ENCODE results near the gene RPS6KB1.
"Not testable (repeated sequence)": the region's sequence is repeated elsewhere in the genome, so short reads cannot be mapped to it uniquely, and the experiment has no call there.

Gene RPS6KB1

GRCh38 chr17:59892924-59893675 is at the start of gene RPS6KB1, which contains the start of gene TUBD1:
Gene RPS6KB1 (plus strand): TSS chr17:59893121. CDS start chr17:59893185, 64 bp downstream.
Gene TUBD1 (minus strand): TSS chr17:59892943. CDS start chr17:59891002, 1,941 bp downstream.
- peak; percentile 96 for DNase-seq

- no peak for DNase-seq
These were observed 47.9 kb upstream of the RPS6KB1 start for GRCh38 chr17:59844884-59845594.

- no peak for DNase-seq
These were observed 47.1 kb upstream of the RPS6KB1 start for GRCh38 chr17:59845595-59846393.

- DNase-seq: no peak
These were observed 46.3 kb upstream of the RPS6KB1 start for GRCh38 chr17:59846394-59847165.

- DNase-seq: no peak
These were observed 44.6 kb upstream of the RPS6KB1 start for GRCh38 chr17:59848385-59848668.

- no peak for DNase-seq
These were observed 44.1 kb upstream of the RPS6KB1 start for GRCh38 chr17:59848778-59849177.

- not testable (repeated sequence) for DNase-seq
These were observed 42.6 kb upstream of the RPS6KB1 start for GRCh38 chr17:59850311-59850710.

GRCh38 chr17:59851439-59852375 is 41.2 kb upstream of the RPS6KB1 start:
- no peak for DNase-seq

- DNase-seq: not testable (repeated sequence)
These were observed 40.1 kb upstream of the RPS6KB1 start for GRCh38 chr17:59852847-59853167.

- peak; percentile 16 for DNase-seq
These were observed 39.6 kb upstream of the RPS6KB1 start for GRCh38 chr17:59853168-59853918.

GRCh38 chr17:59853919-59854729 is 38.8 kb upstream of the RPS6KB1 start:
- DNase-seq: not testable (repeated sequence)

GRCh38 chr17:59856859-59857794 is 35.8 kb upstream of the RPS6KB1 start:
- DNase-seq: no peak

GRCh38 chr17:59858167-59858816 is 34.6 kb upstream of the RPS6KB1 start:
- no peak for DNase-seq

GRCh38 chr17:59858932-59859331 is 34.0 kb upstream of the RPS6KB1 start:
- no peak for DNase-seq

GRCh38 chr17:59859444-59860025 is 33.4 kb upstream of the RPS6KB1 start:
- no peak for DNase-seq

GRCh38 chr17:59863616-59864015 is 29.3 kb upstream of the RPS6KB1 start:
- no peak for DNase-seq

- no peak for DNase-seq
These were observed 23.0 kb upstream of the RPS6KB1 start for GRCh38 chr17:59869941-59870218.

GRCh38 chr17:59870482-59870881 is 22.4 kb upstream of the RPS6KB1 start:
- DNase-seq: no peak
